MM.1S (cell line): ENCODE data around the gene GPC5.
"Not testable (repeated sequence)": the region's sequence is repeated elsewhere in the genome, so short reads cannot be mapped to it uniquely, and the experiment has no call there.

ENCODE experiments used
- DNase-seq: peaks from one replicate; pipeline ENCODE4 v3.0.0-alpha.2; 2015
- H2AFZ ChIP-seq: fragments of 300-600 bp; sonication (generic); 2 replicates; pipeline ENCODE4 v1.6.0; 2016; ENCODE audit warnings: antibody characterized with exemption, low read length
- H3F3A ChIP-seq: fragments of 300-600 bp; sonication (generic); 2 replicates; pipeline ENCODE4 v1.6.1; 2016; ENCODE audit warnings: mild to moderate bottlenecking, antibody characterized with exemption, low read length, moderate library complexity, mixed read lengths; ENCODE audit not compliant: insufficient read depth
- H3K27ac ChIP-seq: fragments of 300-600 bp; sonication (generic); 2 replicates; pipeline ENCODE4 v1.5.1; 2016; ENCODE audit warnings: mild to moderate bottlenecking, low read length
- H3K27me3 ChIP-seq: fragments of 300-600 bp; sonication (generic); replicated peaks from 2 replicates; pipeline ENCODE4 v1.6.0; 2016; ENCODE audit warnings: low read length; ENCODE audit not compliant: insufficient read depth
- H3K36me3 ChIP-seq: fragments of 300-600 bp; sonication (generic); replicated peaks from 2 replicates; pipeline ENCODE4 v1.6.1; 2016; ENCODE audit warnings: mild to moderate bottlenecking, low read length, mixed read lengths; ENCODE audit not compliant: insufficient read depth
- H3K4me1 ChIP-seq: fragments of 300-600 bp; sonication (generic); 2 replicates; pipeline ENCODE4 v1.6.1; 2016; ENCODE audit warnings: low read length, mixed read lengths
- H3K4me2 ChIP-seq: fragments of 300-600 bp; sonication (generic); 2 replicates; pipeline ENCODE4 v1.6.0; 2016; ENCODE audit warnings: low read depth, low read length
- H3K4me3 ChIP-seq: fragments of 300-600 bp; sonication (generic); 2 replicates; pipeline ENCODE4 v1.5.1; 2016; ENCODE audit warnings: low read length, mixed read lengths
- H3K79me2 ChIP-seq: fragments of 300-600 bp; sonication (generic); 2 replicates; pipeline ENCODE4 v1.6.1; 2016; ENCODE audit warnings: mixed run types, low read length, mixed read lengths
- H3K9ac ChIP-seq: fragments of 300-600 bp; sonication (generic); 2 replicates; pipeline ENCODE4 v1.6.1; 2016; ENCODE audit warnings: low read length, mixed read lengths
- H3K9me2 ChIP-seq: fragments of 300-600 bp; sonication (generic); replicated peaks from 2 replicates; pipeline ENCODE4 v1.6.1; 2016; ENCODE audit warnings: mild to moderate bottlenecking, low read length, mixed read lengths; ENCODE audit not compliant: insufficient read depth
- H3K9me3 ChIP-seq: fragments of 300-600 bp; sonication (generic); replicated peaks from 2 replicates; pipeline ENCODE4 v1.6.1; 2016; ENCODE audit warnings: mild to moderate bottlenecking, low read length, mixed read lengths; ENCODE audit not compliant: insufficient read depth
- H4K20me1 ChIP-seq: fragments of 300-600 bp; sonication (generic); 2 replicates; pipeline ENCODE4 v1.6.1; 2016; ENCODE audit warnings: mild to moderate bottlenecking, low read length, moderate library complexity, mixed read lengths; ENCODE audit not compliant: insufficient read depth
- EZH2 ChIP-seq: fragments of 300-600 bp; sonication (generic); optimal IDR thresholded peaks from 2 replicates; pipeline ENCODE3; 2017; ENCODE audit warnings: low read depth, mild to moderate bottlenecking, antibody characterized with exemption, low read length, mixed read lengths
- EZH2phosphoT487 ChIP-seq: fragments of 300-600 bp; sonication (generic); IDR thresholded peaks from 2 replicates; pipeline ENCODE4 v1.6.1; 2018; ENCODE audit warnings: antibody characterized with exemption, low read length
- TF ChIP-seq, protein P1 (sequence below): fragments of 300-600 bp; sonication (generic); IDR thresholded peaks from 2 replicates; pipeline ENCODE4 v1.5.1; 2016; ENCODE audit warnings: antibody characterized with exemption, low read length, mixed read lengths

The GPC5 gene

DNA sequence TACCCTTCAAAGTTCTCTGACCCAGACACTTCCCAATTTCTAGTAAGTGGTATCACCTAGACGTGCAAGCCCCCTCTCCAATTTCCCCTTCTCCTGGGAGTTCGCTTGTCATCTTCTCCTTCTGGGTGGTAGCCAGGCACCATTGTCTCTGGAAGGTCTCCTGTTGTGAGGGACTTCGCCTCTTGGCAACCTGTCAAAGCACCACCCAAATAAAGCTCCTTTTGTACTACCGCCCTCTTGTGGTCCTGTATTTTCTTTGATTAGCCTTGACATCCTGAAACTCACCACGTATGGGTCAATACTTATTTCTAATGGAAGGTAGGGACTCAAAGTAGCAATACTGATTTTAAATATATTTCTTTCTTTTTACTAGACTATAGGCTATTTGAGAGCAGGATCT lies 8.2 kb downstream of the GPC5 start:
- Histone ChIP-seq H3K9ac (no peak overlapping the region), H3K9me3 (no peaks in the 10 kb centered on the region), H3K9me2 (no peaks in the 10 kb centered on the region), H4K20me1 (no peaks in the 10 kb centered on the region), H3K4me2 (no peak overlapping the region), H3F3A (no peaks in the 10 kb centered on the region), H3K79me2 (no peaks in the 10 kb centered on the region), H3K36me3 (no peaks in the 10 kb centered on the region), H3K27me3 (no peaks in the 10 kb centered on the region), H3K4me1 (no peaks in the 10 kb centered on the region), H3K4me3 (no peak overlapping the region), H3K27ac (no peak overlapping the region), H2AFZ (no peak overlapping the region)
- DNase-seq, result peak; percentile 51
- TF ChIP-seq EZH2phosphoT487, result no peak
- no peak for TF ChIP-seq EZH2
- TF ChIP-seq, protein P1, sequence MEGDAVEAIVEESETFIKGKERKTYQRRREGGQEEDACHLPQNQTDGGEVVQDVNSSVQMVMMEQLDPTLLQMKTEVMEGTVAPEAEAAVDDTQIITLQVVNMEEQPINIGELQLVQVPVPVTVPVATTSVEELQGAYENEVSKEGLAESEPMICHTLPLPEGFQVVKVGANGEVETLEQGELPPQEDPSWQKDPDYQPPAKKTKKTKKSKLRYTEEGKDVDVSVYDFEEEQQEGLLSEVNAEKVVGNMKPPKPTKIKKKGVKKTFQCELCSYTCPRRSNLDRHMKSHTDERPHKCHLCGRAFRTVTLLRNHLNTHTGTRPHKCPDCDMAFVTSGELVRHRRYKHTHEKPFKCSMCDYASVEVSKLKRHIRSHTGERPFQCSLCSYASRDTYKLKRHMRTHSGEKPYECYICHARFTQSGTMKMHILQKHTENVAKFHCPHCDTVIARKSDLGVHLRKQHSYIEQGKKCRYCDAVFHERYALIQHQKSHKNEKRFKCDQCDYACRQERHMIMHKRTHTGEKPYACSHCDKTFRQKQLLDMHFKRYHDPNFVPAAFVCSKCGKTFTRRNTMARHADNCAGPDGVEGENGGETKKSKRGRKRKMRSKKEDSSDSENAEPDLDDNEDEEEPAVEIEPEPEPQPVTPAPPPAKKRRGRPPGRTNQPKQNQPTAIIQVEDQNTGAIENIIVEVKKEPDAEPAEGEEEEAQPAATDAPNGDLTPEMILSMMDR, result peak; percentile 49

DNA sequence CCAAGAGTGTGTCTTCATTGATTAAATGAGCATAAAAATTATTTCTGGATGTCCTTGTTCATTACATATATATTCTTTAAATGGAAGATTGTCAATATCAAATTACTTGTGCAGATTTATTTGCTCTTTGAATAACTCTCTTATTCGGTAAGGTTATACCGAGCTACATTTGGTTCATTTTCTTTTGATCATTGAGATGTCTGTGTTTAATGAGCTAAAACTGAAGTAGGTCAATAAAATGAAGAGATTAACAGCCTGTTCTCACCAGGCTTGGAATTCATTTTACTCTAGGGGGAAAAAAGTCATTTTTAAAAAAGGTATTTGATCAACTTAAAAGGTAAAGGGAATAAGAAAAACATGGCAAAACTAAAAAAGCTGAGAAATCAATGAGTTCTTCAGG lies 10.6 kb downstream of the GPC5 start:
- no peaks in the 10 kb centered on the region for H3K9me2 ChIP-seq
- no peak overlapping the region for H3K9ac ChIP-seq
- no peak overlapping the region for H3K4me2 ChIP-seq
- no peak for DNase-seq
- H3K27me3 ChIP-seq, result no peaks in the 10 kb centered on the region
- no peaks in the 10 kb centered on the region for H3K9me3 ChIP-seq
- H2AFZ ChIP-seq, result no peak overlapping the region
- H3K36me3 ChIP-seq, result no peaks in the 10 kb centered on the region
- no peak overlapping the region for H3K4me3 ChIP-seq
- no peaks in the 10 kb centered on the region for H3K4me1 ChIP-seq
- H3K27ac ChIP-seq, result no peak overlapping the region
- no peaks in the 10 kb centered on the region for H3F3A ChIP-seq
- no peaks in the 10 kb centered on the region for H3K79me2 ChIP-seq
- H4K20me1 ChIP-seq, result no peaks in the 10 kb centered on the region
- no peak for TF ChIP-seq EZH2
- TF ChIP-seq EZH2phosphoT487, result no peak
- TF ChIP-seq, protein P1, result no peak

DNA sequence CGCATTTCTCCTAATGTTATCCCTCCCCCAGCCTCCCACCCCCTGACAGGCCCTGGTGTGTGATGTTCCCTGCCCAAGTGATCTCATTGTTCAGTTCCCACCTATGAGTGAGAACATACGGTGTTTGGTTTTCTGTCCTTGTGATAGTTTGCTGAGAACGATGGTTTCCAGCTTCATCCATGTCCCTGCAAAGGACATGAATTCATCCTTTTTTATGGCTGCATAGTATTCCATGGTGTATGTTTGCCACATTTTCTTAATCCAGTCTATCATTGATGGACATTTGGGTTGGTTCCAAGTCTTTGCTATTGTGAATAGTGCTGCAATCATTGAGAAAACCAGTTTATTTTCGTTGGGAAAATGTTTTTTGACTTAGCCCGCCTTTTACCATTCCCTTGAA lies 18.2 kb downstream of the GPC5 start:
- H3K27me3 ChIP-seq, DNase-seq, H3K9ac ChIP-seq, H3F3A ChIP-seq, H3K9me2 ChIP-seq, H4K20me1 ChIP-seq, H3K27ac ChIP-seq, H3K79me2 ChIP-seq, H3K9me3 ChIP-seq, H3K4me2 ChIP-seq, H3K4me3 ChIP-seq, H3K4me1 ChIP-seq, H3K36me3 ChIP-seq, H2AFZ ChIP-seq: not testable (repeated sequence)

DNA sequence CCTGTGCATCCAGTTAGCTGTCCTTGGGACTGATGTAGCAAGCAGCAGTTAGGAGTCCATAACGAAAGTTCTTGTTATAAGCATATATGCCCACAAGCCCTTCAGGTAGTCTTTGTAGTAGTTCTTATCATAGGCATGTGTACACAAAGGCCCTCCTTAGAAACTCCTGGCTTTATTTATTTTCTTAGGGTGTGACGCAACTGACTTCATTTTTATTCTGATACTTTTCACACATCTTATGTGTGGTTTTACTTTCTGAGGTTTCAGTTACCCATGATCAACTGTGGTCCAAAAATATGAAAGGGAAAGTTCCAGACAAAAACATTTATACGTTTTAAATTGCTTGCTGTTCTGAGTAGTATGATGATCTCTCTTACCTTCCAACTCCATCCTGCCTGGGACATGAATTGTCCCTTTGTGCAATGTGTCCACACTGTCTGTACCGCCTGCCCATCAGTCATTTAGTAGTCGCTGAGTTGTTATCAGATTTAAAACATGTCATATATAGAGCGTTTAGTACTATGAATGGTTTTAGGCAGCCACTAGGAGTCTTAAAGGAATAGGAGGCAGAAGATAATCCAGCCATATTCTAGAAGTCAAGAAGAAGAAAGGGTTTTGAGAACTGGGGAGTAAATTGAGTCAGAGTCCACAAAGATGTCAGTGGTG lies 19.4 kb downstream of the GPC5 start:
- Histone ChIP-seq H3K4me3 (no peak overlapping the region), H3K27me3 (no peaks in the 10 kb centered on the region), H3K9me2 (no peaks in the 10 kb centered on the region), H3K4me2 (no peak overlapping the region), H4K20me1 (no peaks in the 10 kb centered on the region), H3K36me3 (no peaks in the 10 kb centered on the region), H3K9me3 (no peaks in the 10 kb centered on the region), H3K4me1 (no peaks in the 10 kb centered on the region), H3K9ac (no peak overlapping the region), H3K79me2 (no peaks in the 10 kb centered on the region), H3K27ac (no peak overlapping the region), H3F3A (no peaks in the 10 kb centered on the region), H2AFZ (no peak overlapping the region)
- DNase-seq, result no peak
- TF ChIP-seq EZH2phosphoT487, result no peak
- TF ChIP-seq, protein P1, result no peak
- TF ChIP-seq EZH2, result no peak
